UCSD-AML1 (cell line): ENCODE data around the gene AJAP1.
A peak's percentile ranks its signal among the peaks of the same experiment; 100 is the strongest.

Experiments used
- DNase-seq: peaks from one replicate; lab custom pipeline; 2025; ENCODE audit not compliant: unreplicated experiment; lab: John Stamatoyannopoulos, UW

AJAP1 gene

GRCh38 chr1:4729090-4729471 lies 74.7 kb downstream of the AJAP1 start:
- DNase-seq, result no peak

GRCh38 chr1:4730078-4730477 lies 75.7 kb downstream of the AJAP1 start:
- no peak for DNase-seq

- no peak for DNase-seq
These were observed 79.2 kb downstream of the AJAP1 start for GRCh38 chr1:4733446-4734177.

GRCh38 chr1:4734219-4734618 lies 79.8 kb downstream of the AJAP1 start:
- no peak for DNase-seq

- no peak for DNase-seq
These were observed 80.4 kb downstream of the AJAP1 start for GRCh38 chr1:4734791-4735190.

- peak; percentile 62 for DNase-seq
These were observed 81.8 kb downstream of the AJAP1 start for GRCh38 chr1:4736254-4736653.

- no peak for DNase-seq
These were observed 87.5 kb downstream of the AJAP1 start for GRCh38 chr1:4741876-4742423.

- DNase-seq, result no peak
These were observed 89.8 kb downstream of the AJAP1 start for GRCh38 chr1:4743978-4744750.

- DNase-seq, result no peak
These were observed 91.2 kb downstream of the AJAP1 start for GRCh38 chr1:4745560-4745959.

- no peak for DNase-seq
These were observed 95.0 kb downstream of the AJAP1 start for GRCh38 chr1:4749406-4749805.

GRCh38 chr1:4750177-4750576 lies 95.8 kb downstream of the AJAP1 start:
- DNase-seq, result no peak

- DNase-seq, result no peak
These were observed 97.7 kb downstream of the AJAP1 start for GRCh38 chr1:4752059-4752458.

- no peak for DNase-seq
These were observed 100.4 kb downstream of the AJAP1 start for GRCh38 chr1:4754816-4755215.

- DNase-seq, result no peak
These were observed 101.0 kb downstream of the AJAP1 start for GRCh38 chr1:4755301-4755845.

- DNase-seq, result no peak
These were observed 101.6 kb downstream of the AJAP1 start for GRCh38 chr1:4755864-4756504.

- no peak for DNase-seq
These were observed 102.6 kb downstream of the AJAP1 start for GRCh38 chr1:4756851-4757580.

GRCh38 chr1:4759671-4760070 lies 105.3 kb downstream of the AJAP1 start:
- no peak for DNase-seq

GRCh38 chr1:4760088-4760487 lies 105.7 kb downstream of the AJAP1 start:
- DNase-seq, result no peak

- DNase-seq, result no peak
These were observed 106.9 kb downstream of the AJAP1 start for GRCh38 chr1:4761324-4761723.

GRCh38 chr1:4762146-4762545 lies 107.7 kb downstream of the AJAP1 start:
- no peak for DNase-seq

- no peak for DNase-seq
These were observed 112.9 kb downstream of the AJAP1 start for GRCh38 chr1:4767308-4767707.
